Hepatocyte (in vitro differentiated cells): Measurements from ENCODE around the gene IKZF3.

ENCODE experiments used
- CTCF ChIP-seq: fragments of 200-600 bp; sonication (generic); IDR thresholded peaks from 2 replicates; pipeline ENCODE4 v1.5.1; 2016; ENCODE audit warnings: antibody characterized with exemption, mild to moderate bottlenecking; ENCODE audit not compliant: poor library complexity
- EZH2 ChIP-seq: fragments of 200-600 bp; sonication (generic); IDR thresholded peaks from 2 replicates; pipeline ENCODE4 v1.6.1; 2016; ENCODE audit warnings: antibody characterized with exemption, mild to moderate bottlenecking, borderline replicate concordance
- EZH2phosphoT487 ChIP-seq: fragments of 200-600 bp; sonication (generic); IDR thresholded peaks from one replicate; pipeline ENCODE4 v1.6.1; 2018; ENCODE audit warnings: antibody characterized with exemption, mild to moderate bottlenecking, low read depth, moderate library complexity; ENCODE audit not compliant: unreplicated experiment, severe bottlenecking

GRCh38 chr17:39744075-39744835, 119.9 kb downstream of the IKZF3 start:
- no peak for TF ChIP-seq CTCF
- TF ChIP-seq EZH2, result no peak
- TF ChIP-seq EZH2phosphoT487, result no peak
